Retinal pigment epithelial cell (primary cell): ENCODE measurements around the gene SPTSSB.

Source experiments
- DNase-seq: peaks from one replicate; pipeline ENCODE4 v3.0.0-alpha.2; 2010; ENCODE audit warnings: low read depth
- H3K4me3 ChIP-seq: 2 replicates; pipeline ENCODE4 v1.5.1; 2011; ENCODE audit warnings: mild to moderate bottlenecking, low read length, control low read depth, moderate library complexity
- TF ChIP-seq, protein P1 (sequence below): conservative IDR thresholded peaks from 2 replicates; pipeline ENCODE4 v1.5.1; 2011; ENCODE audit warnings: low read depth, low read length, control low read depth, inconsistent platforms

SPTSSB gene

GRCh38 chr3:161405087-161405486, 33.8 kb upstream of the SPTSSB start:
- H3K4me3 ChIP-seq: no peak overlapping the region
- TF ChIP-seq, protein P1, sequence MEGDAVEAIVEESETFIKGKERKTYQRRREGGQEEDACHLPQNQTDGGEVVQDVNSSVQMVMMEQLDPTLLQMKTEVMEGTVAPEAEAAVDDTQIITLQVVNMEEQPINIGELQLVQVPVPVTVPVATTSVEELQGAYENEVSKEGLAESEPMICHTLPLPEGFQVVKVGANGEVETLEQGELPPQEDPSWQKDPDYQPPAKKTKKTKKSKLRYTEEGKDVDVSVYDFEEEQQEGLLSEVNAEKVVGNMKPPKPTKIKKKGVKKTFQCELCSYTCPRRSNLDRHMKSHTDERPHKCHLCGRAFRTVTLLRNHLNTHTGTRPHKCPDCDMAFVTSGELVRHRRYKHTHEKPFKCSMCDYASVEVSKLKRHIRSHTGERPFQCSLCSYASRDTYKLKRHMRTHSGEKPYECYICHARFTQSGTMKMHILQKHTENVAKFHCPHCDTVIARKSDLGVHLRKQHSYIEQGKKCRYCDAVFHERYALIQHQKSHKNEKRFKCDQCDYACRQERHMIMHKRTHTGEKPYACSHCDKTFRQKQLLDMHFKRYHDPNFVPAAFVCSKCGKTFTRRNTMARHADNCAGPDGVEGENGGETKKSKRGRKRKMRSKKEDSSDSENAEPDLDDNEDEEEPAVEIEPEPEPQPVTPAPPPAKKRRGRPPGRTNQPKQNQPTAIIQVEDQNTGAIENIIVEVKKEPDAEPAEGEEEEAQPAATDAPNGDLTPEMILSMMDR: no peak
- DNase-seq: no peak

DNA sequence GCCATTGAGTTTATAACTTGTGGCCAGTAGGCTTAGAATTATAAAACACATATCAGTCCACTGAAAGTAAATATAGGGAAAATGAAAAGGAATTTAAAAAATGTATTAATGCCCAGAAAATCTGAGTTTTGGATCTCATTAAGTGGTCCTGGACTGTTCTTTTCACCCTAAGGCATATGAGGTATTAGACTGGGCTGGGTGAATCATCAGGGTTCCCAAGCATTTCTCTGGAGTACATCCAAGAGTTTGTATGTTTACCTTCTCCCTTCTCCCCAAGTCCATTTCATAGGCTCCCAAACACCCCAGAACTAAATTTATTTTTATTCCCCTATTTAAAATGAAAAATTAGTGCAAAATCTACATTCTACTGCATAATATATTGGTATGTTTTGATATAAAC, 31.9 kb upstream of the SPTSSB start:
- DNase-seq: peak; percentile 89
- TF ChIP-seq, protein P1: no peak
- H3K4me3 ChIP-seq: no peak overlapping the region

DNA sequence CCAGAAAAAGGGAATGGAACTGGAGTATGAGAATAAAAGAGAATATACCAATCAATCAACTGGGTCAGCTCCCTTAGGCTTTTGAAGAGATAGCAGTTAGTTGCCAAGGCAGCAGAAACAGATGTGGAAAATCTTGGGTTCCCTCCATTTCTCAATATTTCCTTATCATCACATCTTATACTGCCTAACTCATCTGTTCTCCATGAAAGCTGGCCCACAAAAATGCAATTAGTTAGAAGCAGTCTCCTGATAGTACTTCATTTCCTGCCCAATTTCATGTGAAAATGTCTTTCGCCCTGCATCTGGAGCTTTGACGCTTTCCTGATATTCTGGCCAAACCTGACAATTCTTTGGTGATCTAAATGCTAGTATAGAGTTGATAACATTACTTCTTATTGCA, 30.1 kb upstream of the SPTSSB start:
- TF ChIP-seq, protein P1: no peak
- no peak overlapping the region for H3K4me3 ChIP-seq
- no peak for DNase-seq

- H3K4me3 ChIP-seq: no peak overlapping the region
- no peak for DNase-seq
- TF ChIP-seq, protein P1: no peak
Measured at GRCh38 chr3:161400650-161401049, 29.3 kb upstream of the SPTSSB start.

GRCh38 chr3:161395115-161396012, 24.0 kb upstream of the SPTSSB start:
- TF ChIP-seq, protein P1: no peak
- DNase-seq: no peak
- H3K4me3 ChIP-seq: no peak overlapping the region

GRCh38 chr3:161393803-161394202, 22.5 kb upstream of the SPTSSB start:
- no peak overlapping the region for H3K4me3 ChIP-seq
- TF ChIP-seq, protein P1: no peak
- DNase-seq: no peak

DNA sequence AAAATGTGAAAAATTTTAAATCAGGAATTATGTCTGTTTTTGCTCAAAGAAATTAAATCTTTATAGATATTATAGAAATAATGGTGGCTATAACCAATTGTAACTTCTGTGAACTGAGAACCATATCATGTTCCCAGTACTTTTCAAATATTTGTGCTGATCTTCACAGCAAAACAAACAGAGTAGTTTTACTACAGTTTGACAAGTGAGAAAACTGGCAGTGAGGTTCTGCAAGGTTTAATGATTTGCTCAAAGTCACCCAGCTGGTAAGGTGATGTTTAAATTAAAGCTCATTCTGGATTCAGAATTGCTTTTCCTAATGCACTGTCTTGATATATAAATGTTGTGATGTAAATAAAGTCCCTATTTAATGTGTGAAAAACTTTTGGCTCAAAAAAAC, 22.0 kb upstream of the SPTSSB start:
- TF ChIP-seq, protein P1: no peak
- no peak for DNase-seq
- H3K4me3 ChIP-seq: no peak overlapping the region
